ENCODE results near the gene STK33. TPM values are rescaled to one million over a fixed set of nuclear protein-coding genes. Genes with fewer than 3 reads are reported as not detected.

The STK33 gene
- total RNA-seq, 1 experiment from 2014 or later: 19.5 TPM

DNA sequence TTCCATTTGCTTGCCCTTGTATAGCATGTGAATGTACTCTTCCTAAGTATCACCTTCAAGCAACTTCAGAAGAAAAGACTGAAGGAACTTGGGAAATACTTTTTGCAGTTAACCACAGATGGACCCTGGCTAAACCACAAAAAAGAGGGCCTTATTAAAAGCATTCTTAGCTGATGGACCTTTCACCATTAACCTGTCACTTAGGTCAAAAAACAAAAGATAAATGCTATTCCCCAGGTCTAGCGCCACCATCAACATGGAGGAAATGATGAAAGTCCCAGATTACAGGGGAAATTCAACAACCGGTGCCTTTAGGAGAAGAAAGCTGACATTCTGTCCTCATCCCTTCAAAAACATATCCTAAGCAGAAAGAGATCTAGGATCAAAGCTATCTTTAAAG is 29.5 kb downstream of the STK33 start:
- TF ChIP-seq, protein P1, sequence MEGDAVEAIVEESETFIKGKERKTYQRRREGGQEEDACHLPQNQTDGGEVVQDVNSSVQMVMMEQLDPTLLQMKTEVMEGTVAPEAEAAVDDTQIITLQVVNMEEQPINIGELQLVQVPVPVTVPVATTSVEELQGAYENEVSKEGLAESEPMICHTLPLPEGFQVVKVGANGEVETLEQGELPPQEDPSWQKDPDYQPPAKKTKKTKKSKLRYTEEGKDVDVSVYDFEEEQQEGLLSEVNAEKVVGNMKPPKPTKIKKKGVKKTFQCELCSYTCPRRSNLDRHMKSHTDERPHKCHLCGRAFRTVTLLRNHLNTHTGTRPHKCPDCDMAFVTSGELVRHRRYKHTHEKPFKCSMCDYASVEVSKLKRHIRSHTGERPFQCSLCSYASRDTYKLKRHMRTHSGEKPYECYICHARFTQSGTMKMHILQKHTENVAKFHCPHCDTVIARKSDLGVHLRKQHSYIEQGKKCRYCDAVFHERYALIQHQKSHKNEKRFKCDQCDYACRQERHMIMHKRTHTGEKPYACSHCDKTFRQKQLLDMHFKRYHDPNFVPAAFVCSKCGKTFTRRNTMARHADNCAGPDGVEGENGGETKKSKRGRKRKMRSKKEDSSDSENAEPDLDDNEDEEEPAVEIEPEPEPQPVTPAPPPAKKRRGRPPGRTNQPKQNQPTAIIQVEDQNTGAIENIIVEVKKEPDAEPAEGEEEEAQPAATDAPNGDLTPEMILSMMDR (conservative IDR thresholded peaks at IDR 0.05): peak; percentile 18; the same call in 1 of the 3 replicates
- H3K23me2 ChIP-seq (ENCODE audit: insufficient read length, low read depth, low read length, poor library complexity, severe bottlenecking): no peaks in the 10 kb centered on the region
- peaks cover 11% of the 10 kb centered on the region in 2 experiments; a peak in 3 of 5 replicates for H3K9me3 Mint-ChIP-seq
- no peaks in the 10 kb centered on the region for H3K9me3 ChIP-seq (ENCODE audit: control insufficient read depth, low read depth, low read length)
- H3K4me1 Mint-ChIP-seq: no peaks in the 10 kb centered on the region
- H3K4me1 ChIP-seq (ENCODE audit: insufficient read depth, low read length): no peaks in the 10 kb centered on the region
- no peak overlapping the region for H3T11ph ChIP-seq (ENCODE audit: low read length)
- H3K4ac ChIP-seq (ENCODE audit: low read depth, low read length): no peak overlapping the region
- no peak for DNase-seq
- no peak overlapping the region for H3K27ac ChIP-seq (ENCODE audit: insufficient read length, low read depth, low read length)
- H3K18ac ChIP-seq (ENCODE audit: insufficient read length, low read depth, low read length): no peak overlapping the region
- no peaks in the 10 kb centered on the region for H3K79me1 ChIP-seq (ENCODE audit: insufficient read depth, low read depth, low read length, poor library complexity, severe bottlenecking)
- no peaks in the 10 kb centered on the region for H3K27me3 Mint-ChIP-seq (ENCODE audit: low read depth)
- no peak overlapping the region for H3K9ac ChIP-seq (ENCODE audit: extremely low read depth, insufficient read length, low read length)
- no peak overlapping the region for H3K4me2 ChIP-seq (ENCODE audit: insufficient read depth, insufficient read length, low read length)
- no CpG with 5 or more reads among the region's 2 CpGs for WGBS (ENCODE audit: extremely low coverage, insufficient read length, low lambda C conversion rate)
- H2BK120ac ChIP-seq (ENCODE audit: low read depth, low read length, poor library complexity, severe bottlenecking): no peak overlapping the region
- no peaks in the 10 kb centered on the region for H3K79me2 ChIP-seq (ENCODE audit: insufficient read depth, low read length)
- no peak overlapping the region for H2BK20ac ChIP-seq (ENCODE audit: low read depth, low read length, poor library complexity, severe bottlenecking)
- no peak overlapping the region for H2BK5ac ChIP-seq (ENCODE audit: insufficient read length, low read length)
- no peak overlapping the region; a peak in 1 of 5 replicates for H3K4me3 Mint-ChIP-seq
- H4K20me1 ChIP-seq (ENCODE audit: control insufficient read depth, insufficient read depth, insufficient read length): no peaks in the 10 kb centered on the region
- H2BK15ac ChIP-seq (ENCODE audit: low read depth, low read length): no peak overlapping the region
- no peak overlapping the region for H4K5ac ChIP-seq (ENCODE audit: insufficient read length, low read depth, low read length)
- no peak overlapping the region for H2AFZ ChIP-seq (ENCODE audit: low read length)
- H3K27me3 ChIP-seq (ENCODE audit: insufficient read depth, low read length): no peaks in the 10 kb centered on the region
- H4K8ac ChIP-seq (replicated peaks; ENCODE audit: insufficient read length, low read depth, low read length): no peak overlapping the region
- H3K36me3 Mint-ChIP-seq (ENCODE audit: insufficient read depth in 1 of 3, low read depth in 3 of 3): peaks cover 2 to 12% (median 10%) of the 10 kb centered on the region in 3 experiments; a peak in 5 of 7 replicates
- H3K27ac Mint-ChIP-seq: no peak overlapping the region
- no peak overlapping the region for H3K56ac ChIP-seq (ENCODE audit: insufficient read length, low read depth, low read length)
- no peak overlapping the region for H3K23ac ChIP-seq (ENCODE audit: insufficient read length, low read depth, low read length)
- H2AK5ac ChIP-seq (ENCODE audit: insufficient read length, low read length): no peak overlapping the region
- H4K91ac ChIP-seq (ENCODE audit: insufficient read length, low read depth, low read length): no peak overlapping the region
- H3K14ac ChIP-seq (ENCODE audit: insufficient read depth, low read length): no peak overlapping the region
- H2BK12ac ChIP-seq (ENCODE audit: insufficient read length, low read depth, low read length): no peak overlapping the region

Measured in H9 (cell line).